CD4-positive, CD25-positive, alpha-beta regulatory T cell (primary cell): ENCODE data around the gene AFG1L. TPM values are rescaled to one million over a fixed set of nuclear protein-coding genes. Genes with fewer than 3 reads are reported as not detected.
"Not testable (repeated sequence)": the region's sequence is repeated elsewhere in the genome, so short reads cannot be mapped to it uniquely, and the experiment has no call there.

Experiments
- ATAC-seq, 2 donors: fragments of 150-1000 bp; cut with Tn5 transposase; one replicate each; pipeline ENCODE4 v1.10.0; 2021; ENCODE audit warnings: low read depth in 2 of 2, moderate number of reproducible peaks in 2 of 2, moderate library complexity in 1 of 2
- DNase-seq, 3 donors: peaks; one replicate each; pipeline versions ENCODE4 v3.0.0 to v3.0.0-alpha.2; 2012 to 2022; ENCODE audit warnings: mixed read lengths in 1 of 3
- H3K27ac ChIP-seq: one replicate; pipeline ENCODE4 v1.7.0; 2013; ENCODE audit warnings: mild to moderate bottlenecking, low read length; ENCODE audit not compliant: insufficient read depth, poor library complexity, severe bottlenecking
- H3K27me3 ChIP-seq: one replicate; pipeline ENCODE4 v1.7.0; 2013; ENCODE audit warnings: low read length; ENCODE audit not compliant: control insufficient read depth, insufficient read depth
- H3K36me3 ChIP-seq: one replicate; pipeline ENCODE4 v1.7.0; 2013; ENCODE audit warnings: mild to moderate bottlenecking, low read length, moderate library complexity; ENCODE audit not compliant: control insufficient read depth, insufficient read depth
- H3K4me1 ChIP-seq: 2 replicates; pipeline ENCODE4 v1.7.0; 2013; ENCODE audit warnings: mild to moderate bottlenecking, low read length; ENCODE audit not compliant: insufficient read depth, control insufficient read depth, poor library complexity, severe bottlenecking
- H3K4me3 ChIP-seq: one replicate; pipeline ENCODE4 v1.7.0; 2013; ENCODE audit warnings: low read depth, mild to moderate bottlenecking, low read length, moderate library complexity
- H3K9me3 ChIP-seq, 2 experiments: 1 replicate in 1 of 2; 2 replicates in 1 of 2; pipeline ENCODE4 v1.7.0; 2013; ENCODE audit warnings: low read length in 2 of 2, mild to moderate bottlenecking in 1 of 2, moderate library complexity in 1 of 2; ENCODE audit not compliant: control insufficient read depth in 2 of 2
- H3K27ac Mint-ChIP-seq, 3 donors: one replicate each; pipeline ENCODE4 v1.8.0; 2020 to 2022; ENCODE audit warnings: mild to moderate bottlenecking in 3 of 3, mixed read lengths in 3 of 3, moderate library complexity in 2 of 3
- H3K27me3 Mint-ChIP-seq: one replicate; pipeline ENCODE4 v1.8.0; 2022; ENCODE audit warnings: mild to moderate bottlenecking, mixed read lengths
- H3K36me3 Mint-ChIP-seq: one replicate; pipeline ENCODE4 v1.8.0; 2020; ENCODE audit warnings: mixed read lengths
- H3K4me1 Mint-ChIP-seq, 4 donors: one replicate each; pipeline ENCODE4 v1.8.0; 2020 to 2022; ENCODE audit warnings: mixed read lengths in 4 of 4, mild to moderate bottlenecking in 1 of 4
- H3K4me3 Mint-ChIP-seq, 4 donors: one replicate each; pipeline ENCODE4 v1.8.0; 2020 to 2022; ENCODE audit warnings: mild to moderate bottlenecking in 4 of 4, mixed read lengths in 4 of 4, moderate library complexity in 3 of 4
- H3K9me3 Mint-ChIP-seq, 7 donors: one replicate each; pipeline ENCODE4 v1.8.0; 2020 to 2022; ENCODE audit warnings: mixed read lengths in 7 of 7, mild to moderate bottlenecking in 3 of 7, moderate library complexity in 2 of 7
- polyA plus RNA-seq, 4 donors: library from polyadenylated mRNA; unstranded; fragments of 300-500 nt; fragmentation: Illumina TruSeq; gene quantifications; one replicate each; pipeline ENCODE4 v1.2.3, GENCODE V29; 2021
- total RNA-seq: library from RNA; stranded (reverse); gene quantifications from one replicate; pipeline ENCODE4 v1.2.3, GENCODE V29; 2022

The AFG1L gene
- total and polyA plus RNA-seq, 5 donors from 2014 or later: 0.55 to 4.4 (median 2.2) TPM

GRCh38 chr6:108365478-108365877, 70.6 kb downstream of the AFG1L start:
- H3K9me3 ChIP-seq: no peaks in the 10 kb centered on the region
- H3K36me3 Mint-ChIP-seq: peaks cover 13% of the 10 kb centered on the region
- ATAC-seq: no peak
- no peak overlapping the region for H3K4me3 Mint-ChIP-seq
- DNase-seq: no peak
- no peaks in the 10 kb centered on the region for H3K27me3 Mint-ChIP-seq
- no peaks in the 10 kb centered on the region for H3K27me3 ChIP-seq
- H3K27ac ChIP-seq: no peak overlapping the region
- H3K27ac Mint-ChIP-seq: no peak overlapping the region
- no peak overlapping the region for H3K4me3 ChIP-seq
- H3K4me1 Mint-ChIP-seq: peaks cover 4 to 11% (median 9%) of the 10 kb centered on the region in 4 donors
- no peaks in the 10 kb centered on the region for H3K9me3 Mint-ChIP-seq
- peaks cover 2% of the 10 kb centered on the region for H3K36me3 ChIP-seq
- H3K4me1 ChIP-seq: no peaks in the 10 kb centered on the region

GRCh38 chr6:108366236-108366635, 71.4 kb downstream of the AFG1L start:
- Mint-ChIP-seq H3K4me1 (peaks cover 4 to 11% (median 9%) of the 10 kb centered on the region in 4 donors), H3K27ac (no peak overlapping the region), H3K4me3 (no peak overlapping the region), H3K9me3 (no peaks in the 10 kb centered on the region), H3K27me3 (no peaks in the 10 kb centered on the region), H3K36me3 (peaks cover 10% of the 10 kb centered on the region)
- Histone ChIP-seq H3K9me3 (no peaks in the 10 kb centered on the region), H3K27me3 (no peaks in the 10 kb centered on the region), H3K4me1 (no peaks in the 10 kb centered on the region), H3K36me3 (no peaks in the 10 kb centered on the region), H3K27ac (no peak overlapping the region), H3K4me3 (no peak overlapping the region)
- ATAC-seq (no peak), DNase-seq (no peak)

GRCh38 chr6:108368431-108369030, 73.7 kb downstream of the AFG1L start:
- H3K27ac Mint-ChIP-seq: no peak overlapping the region
- H3K27ac ChIP-seq: no peak overlapping the region

GRCh38 chr6:108380876-108381275, 86.0 kb downstream of the AFG1L start:
- Mint-ChIP-seq H3K4me1 (peaks cover 0 to 4% (median 0%) of the 10 kb centered on the region in 4 donors), H3K27ac (no peak overlapping the region), H3K4me3 (no peak overlapping the region), H3K36me3 (peaks cover 21% of the 10 kb centered on the region), H3K9me3 (peaks cover 0 to 2% (median 0%) of the 10 kb centered on the region in 7 donors), H3K27me3 (no peaks in the 10 kb centered on the region)
- ATAC-seq (no peak), DNase-seq (no peak)
- H3K27ac ChIP-seq: no peak overlapping the region
- no peaks in the 10 kb centered on the region for H3K9me3 ChIP-seq
- H3K4me3 ChIP-seq: no peak overlapping the region
- no peaks in the 10 kb centered on the region for H3K36me3 ChIP-seq
- no peaks in the 10 kb centered on the region for H3K4me1 ChIP-seq
- no peaks in the 10 kb centered on the region for H3K27me3 ChIP-seq

More at GRCh38 chr6:108368431-108369030, 73.7 kb downstream of the AFG1L start:
- Histone ChIP-seq H3K27me3 (no peaks in the 10 kb centered on the region), H3K4me3 (no peak overlapping the region), H3K9me3 (no peaks in the 10 kb centered on the region), H3K36me3 (no peaks in the 10 kb centered on the region), H3K4me1 (no peaks in the 10 kb centered on the region)
- ATAC-seq (no peak), DNase-seq (no peak)
- Mint-ChIP-seq H3K4me1 (peaks cover 3 to 8% (median 6%) of the 10 kb centered on the region in 4 donors), H3K9me3 (no peaks in the 10 kb centered on the region), H3K4me3 (no peak overlapping the region), H3K27me3 (no peaks in the 10 kb centered on the region), H3K36me3 (peaks cover 15% of the 10 kb centered on the region)

- ATAC-seq (no peak), DNase-seq (no peak)
- Histone ChIP-seq H3K4me3 (no peak overlapping the region), H3K27me3 (no peaks in the 10 kb centered on the region), H3K4me1 (no peaks in the 10 kb centered on the region), H3K9me3 (no peaks in the 10 kb centered on the region), H3K27ac (no peak overlapping the region), H3K36me3 (no peaks in the 10 kb centered on the region)
- Mint-ChIP-seq H3K4me1 (no peaks in the 10 kb centered on the region), H3K4me3 (no peak overlapping the region), H3K27me3 (no peaks in the 10 kb centered on the region), H3K27ac (no peak overlapping the region), H3K36me3 (peaks cover 9% of the 10 kb centered on the region), H3K9me3 (no peaks in the 10 kb centered on the region)
These were observed 89.1 kb downstream of the AFG1L start for GRCh38 chr6:108383981-108384380.

GRCh38 chr6:108389190-108389589, 94.3 kb downstream of the AFG1L start:
- H3K4me3 Mint-ChIP-seq, H3K27me3 Mint-ChIP-seq, H3K9me3 Mint-ChIP-seq: not testable (repeated sequence)

GRCh38 chr6:108395297-108395696, 100.4 kb downstream of the AFG1L start:
- ATAC-seq: no peak

More at GRCh38 chr6:108389190-108389589, 94.3 kb downstream of the AFG1L start:
- DNase-seq, H3K36me3 Mint-ChIP-seq, H3K27ac Mint-ChIP-seq, H3K27ac ChIP-seq, H3K36me3 ChIP-seq, H3K27me3 ChIP-seq, H3K4me1 Mint-ChIP-seq, H3K9me3 ChIP-seq, ATAC-seq, H3K4me3 ChIP-seq, H3K4me1 ChIP-seq: not testable (repeated sequence)

GRCh38 chr6:108403236-108403635, 108.4 kb downstream of the AFG1L start:
- Histone ChIP-seq H3K9me3 (no peaks in the 10 kb centered on the region), H3K36me3 (no peaks in the 10 kb centered on the region), H3K27me3 (no peaks in the 10 kb centered on the region), H3K27ac (no peak overlapping the region), H3K4me1 (no peaks in the 10 kb centered on the region), H3K4me3 (no peak overlapping the region)
- no peak for DNase-seq
- no peak overlapping the region for H3K4me3 Mint-ChIP-seq
- peaks cover 17% of the 10 kb centered on the region for H3K36me3 Mint-ChIP-seq
- peaks cover 0 to 4% (median 1%) of the 10 kb centered on the region in 7 donors for H3K9me3 Mint-ChIP-seq
- H3K4me1 Mint-ChIP-seq: no peaks in the 10 kb centered on the region
- ATAC-seq: no peak
- no peak overlapping the region for H3K27ac Mint-ChIP-seq
- H3K27me3 Mint-ChIP-seq: no peaks in the 10 kb centered on the region

More at GRCh38 chr6:108395297-108395696, 100.4 kb downstream of the AFG1L start:
- Histone ChIP-seq H3K36me3 (no peaks in the 10 kb centered on the region), H3K27ac (no peak overlapping the region), H3K4me1 (no peaks in the 10 kb centered on the region), H3K4me3 (no peak overlapping the region), H3K27me3 (no peaks in the 10 kb centered on the region), H3K9me3 (no peaks in the 10 kb centered on the region)
- H3K27me3 Mint-ChIP-seq: no peaks in the 10 kb centered on the region
- H3K36me3 Mint-ChIP-seq: peaks cover 11% of the 10 kb centered on the region
- no peak overlapping the region for H3K4me3 Mint-ChIP-seq
- DNase-seq: no peak
- H3K27ac Mint-ChIP-seq: no peak overlapping the region
- peaks cover 0 to 5% (median 0%) of the 10 kb centered on the region in 7 donors for H3K9me3 Mint-ChIP-seq
- H3K4me1 Mint-ChIP-seq: peaks cover 0 to 2% (median 0%) of the 10 kb centered on the region in 4 donors
